ENCODE data around the gene PCDHGA7.
"Not testable (repeated sequence)": the region's sequence is repeated elsewhere in the genome, so short reads cannot be mapped to it uniquely, and the experiment has no call there.

PCDHGA7 gene

GRCh38 chr5:141432726-141433125, 50.2 kb downstream of the PCDHGA7 start:
- not testable (repeated sequence) for FAIRE-seq

GRCh38 chr5:141434006-141434405, 51.5 kb downstream of the PCDHGA7 start:
- no peak for FAIRE-seq

Data from islet of Langerhans (tissue), 1 donor.